ENCODE data around the gene SLC25A29. TPM values are rescaled to one million over a fixed set of nuclear protein-coding genes. Genes with fewer than 3 reads are reported as not detected.
A peak's percentile ranks its signal among the peaks of the same experiment; 100 is the strongest.

The SLC25A29 gene
- total and polyA plus RNA-seq, 2 of the 13 experiments (the other 11 are each of a cell fraction or from before 2014, with no cell fraction given) = 12.2 to 17.2 TPM

GRCh38 chr14:100306101-100306997, at the start of gene SLC25A29 (continued):
- no peak for TF ChIP-seq CAMTA2 (CRISPR knock-in tag; IDR thresholded peaks at IDR 0.05; ENCODE audit: borderline replicate concordance)
- TF ChIP-seq KAT8 (CRISPR knock-in tag; IDR thresholded peaks at IDR 0.05) = peak; percentile 28; the same call in 1 of the 2 replicates
- TF ChIP-seq ZNF460 (CRISPR knock-in tag; IDR thresholded peaks at IDR 0.05; ENCODE audit: borderline replicate concordance) = no peak
- no peak for TF ChIP-seq ETV5 (CRISPR knock-in tag; IDR thresholded peaks at IDR 0.05; ENCODE audit: borderline replicate concordance)
- TF ChIP-seq HDAC6 (IDR thresholded peaks at IDR 0.05; ENCODE audit: low read depth, low read length) = no peak
- TF ChIP-seq ZIK1 (CRISPR knock-in tag; IDR thresholded peaks at IDR 0.05; ENCODE audit: borderline replicate concordance, low read depth) = no peak
- TF ChIP-seq ZNF333 (CRISPR knock-in tag; IDR thresholded peaks at IDR 0.05; ENCODE audit: borderline replicate concordance) = 0 out of 2 replicates have a peak, but pooled peaks have one; percentile 2
- no peak; the same call in none of the 2 replicates for TF ChIP-seq ZHX1 (CRISPR knock-in tag; IDR thresholded peaks at IDR 0.05; ENCODE audit: low read depth)
- TF ChIP-seq ZFX (CRISPR knock-in tag; IDR thresholded peaks at IDR 0.05; ENCODE audit: low read depth) = peak; percentile 65
- peak; percentile 43; the same call in 1 of the 2 replicates for TF ChIP-seq TFDP2 (CRISPR knock-in tag; IDR thresholded peaks at IDR 0.05)
- TF ChIP-seq NKX3-1 (CRISPR knock-in tag; IDR thresholded peaks at IDR 0.05) = no peak; the same call in 1 of the 2 replicates
- TF ChIP-seq ZNF296 (CRISPR knock-in tag; conservative IDR thresholded peaks at IDR 0.05) = no peak
- TF ChIP-seq CEBPZ (IDR thresholded peaks at IDR 0.05; ENCODE audit: low read length) = no peak
- no peak for TF ChIP-seq CBX1 (IDR thresholded peaks at IDR 0.05; ENCODE audit: low read depth)
- no peak for TF ChIP-seq ZNF703 (CRISPR knock-in tag; IDR thresholded peaks at IDR 0.05; ENCODE audit: borderline replicate concordance)
- TF ChIP-seq ZNF772 (CRISPR knock-in tag; IDR thresholded peaks at IDR 0.05) = peak; percentile 66; the same call in 1 of the 2 replicates
- no peak for TF ChIP-seq NONO (IDR thresholded peaks at IDR 0.05)
- peak; percentile 79; the same call in 1 of the 2 replicates for TF ChIP-seq NONO (CRISPR knock-in tag; conservative IDR thresholded peaks at IDR 0.05)
- TF ChIP-seq TRAFD1 (CRISPR knock-in tag; IDR thresholded peaks at IDR 0.05; ENCODE audit: borderline replicate concordance) = no peak
- no peak for TF ChIP-seq ZNF282 (IDR thresholded peaks at IDR 0.05; ENCODE audit: partially characterized antibody)
